K562 (cell line): ENCODE data around the gene RNF144A. TPM values are rescaled to one million over a fixed set of nuclear protein-coding genes. Genes with fewer than 3 reads are reported as not detected.

Source experiments
- ATAC-seq: fragments of 200-7000 bp; cut with Tn5 transposase; 3 replicates; pipeline ENCODE4 v1.9.1; 2020; ENCODE audit warnings: moderate library complexity
- BruUV-seq: library from RNA; stranded (reverse); fragments of 400-500 nt; replicated peaks from 2 replicates; lab custom pipeline; 2021; lab: Mats Ljungman, UMichigan
- CTCF ChIA-PET: fragments of 300-600 bp; formaldehyde crosslinking; extraction: SDS; loops from one replicate; lab custom pipeline; 2021; ENCODE audit warnings: low intra/inter-chr PET ratio; lab: Yijun Ruan, JAX
- POLR2A ChIA-PET: fragments of 300-600, 350-650 bp; sonication (Branson Sonifier 250); formaldehyde crosslinking; extraction: SDS; loops from one replicate; lab custom pipeline; 2021; ENCODE audit warnings: antibody characterized with exemption, inconsistent platforms; lab: Yijun Ruan, JAX
- DNase-seq, 4 experiments: peaks; one replicate each; pipeline versions ENCODE4 v3.0.0 to v3.0.0-alpha.2; 2011 to 2018; ENCODE audit warnings: low spot score in 3 of 4, mixed read lengths in 3 of 4; ENCODE audit errors: extremely low read depth in 1 of 4
- FAIRE-seq: peaks from 2 replicates; lab custom pipeline; 2011; peaks lifted over from hg19 to GRCh38; lab: Jason Lieb, UNC
- H2AFZ ChIP-seq: 2 replicates; pipeline ENCODE4 v1.6.0; 2011; ENCODE audit warnings: low read depth, low read length, control low read depth, inconsistent platforms
- H3K27ac ChIP-seq: fragments of 200-600 bp; 3 replicates; pipeline ENCODE4 v1.8.0; 2011; ENCODE audit warnings: low read depth, mild to moderate bottlenecking, control low read depth, inconsistent platforms, low read length, moderate library complexity, mixed read lengths; ENCODE audit errors: extremely low read depth
- H3K27me3 ChIP-seq, 2 experiments: fragments of 300-600 bp in 1 of 2; 2 replicates in 1 of 2; 3 replicates in 1 of 2; pipeline versions ENCODE4 v1.6.0 to v1.8.0; 2011; ENCODE audit warnings: inconsistent platforms in 2 of 2, low read length in 2 of 2, mild to moderate bottlenecking in 1 of 2, mixed read lengths in 1 of 2, moderate library complexity in 1 of 2; ENCODE audit not compliant: control insufficient read depth in 2 of 2, insufficient read depth in 2 of 2
- H3K36me3 ChIP-seq: fragments of 300-600 bp; 3 replicates; pipeline ENCODE4 v1.8.0; 2011; ENCODE audit warnings: mild to moderate bottlenecking, low read length, inconsistent platforms; ENCODE audit not compliant: control insufficient read depth, insufficient read depth
- H3K4me1 ChIP-seq, 2 experiments: fragments of 200-600 bp in 1 of 2; replicated peaks in 1 of 2; 2 replicates in 1 of 2; 3 replicates in 1 of 2; pipeline versions ENCODE4 v1.5.1 to v1.8.0; 2011; ENCODE audit warnings: inconsistent platforms in 2 of 2, low read length in 2 of 2, mild to moderate bottlenecking in 1 of 2, mixed read lengths in 1 of 2, moderate library complexity in 1 of 2; ENCODE audit not compliant: control insufficient read depth in 2 of 2, insufficient read depth in 2 of 2
- H3K4me2 ChIP-seq: 2 replicates; pipeline ENCODE4 v1.6.1; 2011; ENCODE audit warnings: low read length, control low read depth, inconsistent platforms, mixed read lengths; ENCODE audit not compliant: insufficient read depth
- H3K4me3 ChIP-seq: fragments of 200-600 bp; sonication (generic), shearing (Covaris generic); 2 replicates; pipeline ENCODE4 v1.5.1; 2016; ENCODE audit warnings: control low read depth, inconsistent platforms
- H3K79me2 ChIP-seq: fragments of 200-600 bp; 3 replicates; pipeline ENCODE4 v1.8.0; 2011; ENCODE audit warnings: low read length, inconsistent platforms; ENCODE audit not compliant: control insufficient read depth, insufficient read depth
- H3K9ac ChIP-seq, 2 experiments: 2 replicates each; pipeline versions ENCODE4 v1.6.0 to v1.6.1; 2011; ENCODE audit warnings: low read depth in 2 of 2, low read length in 2 of 2, control low read depth in 1 of 2, inconsistent platforms in 1 of 2, mild to moderate bottlenecking in 1 of 2, mixed read lengths in 1 of 2; ENCODE audit not compliant: insufficient read depth in 1 of 2
- H3K9me1 ChIP-seq: one replicate; pipeline ENCODE4 v1.6.0; 2011; ENCODE audit warnings: inconsistent platforms, mild to moderate bottlenecking, low read length, moderate library complexity; ENCODE audit not compliant: control insufficient read depth, insufficient read depth
- H3K9me3 ChIP-seq: replicated peaks from 2 replicates; pipeline ENCODE4 v1.5.1; 2011; ENCODE audit warnings: low read depth, low read length, inconsistent platforms; ENCODE audit not compliant: control insufficient read depth, insufficient read depth
- H4K20me1 ChIP-seq: replicated peaks from 2 replicates; pipeline ENCODE4 v1.6.1; 2011; ENCODE audit warnings: low read length, inconsistent platforms, mixed read lengths; ENCODE audit not compliant: control insufficient read depth, insufficient read depth
- E4F1 ChIP-seq: fragments of 250-450 bp; sonication (Bioruptor Pico); IDR thresholded peaks from 2 replicates; pipeline ENCODE4 v1.5.0; 2021; ENCODE audit warnings: mild to moderate bottlenecking, borderline replicate concordance
- ELF4 ChIP-seq: fragments of 450-650 bp; formaldehyde crosslinking; IDR thresholded peaks from 2 replicates; pipeline ENCODE4 v1.4.0; 2022; ENCODE audit warnings: missing genetic modification characterization
- FOXP1 ChIP-seq: sonication (generic); formaldehyde crosslinking; IDR thresholded peaks from 2 replicates; pipeline ENCODE4 v1.8.0; 2022; ENCODE audit warnings: mild to moderate bottlenecking, missing genetic modification reagents
- FUS ChIP-seq: fragments of 200-400 bp; formaldehyde crosslinking; optimal IDR thresholded peaks from 2 replicates; pipeline ENCODE3; 2017; ENCODE audit warnings: low read depth, low read length
- GTF2A2 ChIP-seq: IDR thresholded peaks from 2 replicates; pipeline ENCODE4 v1.6.1; 2016; ENCODE audit warnings: mild to moderate bottlenecking, missing genetic modification characterization, missing compliant biosample characterization
- NCOA2 ChIP-seq, 2 experiments: fragments of 450-650 bp; IDR thresholded peaks; 2 replicates each; pipeline ENCODE4 v1.6.1; 2018; ENCODE audit warnings: mild to moderate bottlenecking in 2 of 2, moderate library complexity in 1 of 2; ENCODE audit not compliant: partially characterized antibody in 2 of 2
- NR4A1 ChIP-seq, 2 experiments: fragments of 250-450 bp in 1 of 2; fragments of 450-650 bp in 1 of 2; sonication (Bioruptor Pico) in 1 of 2; IDR thresholded peaks; 2 replicates each; pipeline versions ENCODE4 v1.4.0 to v1.6.1; 2016 to 2020; ENCODE audit warnings: mild to moderate bottlenecking in 2 of 2, missing compliant biosample characterization in 1 of 2, missing genetic modification characterization in 1 of 2, moderate library complexity in 1 of 2
- RERE ChIP-seq: sonication (generic); formaldehyde crosslinking; IDR thresholded peaks from 2 replicates; pipeline ENCODE4 v1.8.0; 2023; ENCODE audit warnings: missing genetic modification reagents, mild to moderate bottlenecking, borderline replicate concordance
- RUNX1 ChIP-seq: sonication (generic); IDR thresholded peaks from 2 replicates; pipeline ENCODE4 v1.6.1; 2016; ENCODE audit warnings: antibody characterized with exemption, low read depth
- STAT5A ChIP-seq: IDR thresholded peaks from 2 replicates; pipeline ENCODE4 v1.6.1; 2012; ENCODE audit warnings: low read length, inconsistent platforms, borderline replicate concordance
- ZBTB5 ChIP-seq: fragments of 450-650 bp; IDR thresholded peaks from 2 replicates; pipeline ENCODE4 v1.6.1; 2017; ENCODE audit warnings: antibody characterized with exemption
- ZC3H4 ChIP-seq: sonication (generic); formaldehyde crosslinking; IDR thresholded peaks from 2 replicates; pipeline ENCODE4 v1.9.0; 2021; ENCODE audit warnings: missing genetic modification reagents, borderline replicate concordance
- ZNF263 ChIP-seq: sonication (generic); formaldehyde crosslinking; IDR thresholded peaks from 2 replicates; pipeline ENCODE4 v1.8.0; 2022; ENCODE audit warnings: mild to moderate bottlenecking, missing genetic modification reagents, borderline replicate concordance
- WGBS: fragments of 100-300 bp; shearing (Covaris generic); methylation state at CpG from one replicate; pipeline ENCODE4 v1.1.6; 2016; ENCODE audit warnings: low coverage, mixed read lengths; ENCODE audit not compliant: insufficient coverage; ENCODE audit errors: missing lambda C conversion rate; 5-methylcytosine and 5-hydroxymethylcytosine counted together
- in situ Hi-C: fragments of 300-500 bp; cut with MboI; formaldehyde crosslinking; loops from 4 replicates; pipeline ENCODE4 v1.15.0; 2018; ENCODE audit warnings: inconsistent platforms, mixed read lengths
- intact Hi-C: fragments of 100-400 bp; cut with micrococcal nuclease; formaldehyde crosslinking; loops from 2 replicates; pipeline ENCODE4 v1.14.2; 2022
- polyA plus RNA-seq, 8 experiments: library from polyadenylated mRNA; depleted of rRNA in 4 of 8; stranded (reverse) in 5 of 8; unstranded in 3 of 8; fragments of >200 nt; fragmentation: Nextera tagmentation in 2 of 8; fragmentation: Illumina TruSeq in 1 of 8; extraction: Ambion mirVana in 2 of 8; extraction: Trizol in 1 of 8; gene quantifications; 2 replicates each; pipeline versions ENCODE4 v1.2.1 to v1.2.3, GENCODE V29; 2011 to 2014; ENCODE audit warnings: inconsistent platforms in 1 of 8, missing spikeins in 1 of 8
- total RNA-seq, 7 experiments: library from RNA; depleted of rRNA in 6 of 7; stranded (reverse); fragments of >200 nt in 6 of 7; fragmentation: Illumina TruSeq in 2 of 7; extraction: Trizol in 2 of 7; gene quantifications; 2 replicates each; pipeline versions ENCODE4 v1.2.1 to v1.2.3, GENCODE V29; 2011 to 2021; ENCODE audit warnings: low replicate concordance in 1 of 7

Gene RNF144A
- total and polyA plus RNA-seq, 9 of the 15 experiments (the other 6 are each of a cell fraction or from before 2014, with no cell fraction given): 0.96 to 11.3 (median 6.2) TPM

GRCh38 chr2:6970976-6971480, 53.8 kb downstream of the RNF144A start:
- FAIRE-seq (no peak), DNase-seq (no peak), ATAC-seq (no peak)
- Histone ChIP-seq H3K4me1 (no peaks in the 10 kb centered on the region; a peak in 1 of 5 replicates), H3K79me2 (no peaks in the 10 kb centered on the region), H3K4me3 (no peak overlapping the region), H3K36me3 (no peaks in the 10 kb centered on the region), H2AFZ (no peak overlapping the region), H3K9ac (no peak overlapping the region), H4K20me1 (no peaks in the 10 kb centered on the region), H3K27me3 (no peaks in the 10 kb centered on the region), H3K4me2 (no peak overlapping the region), H3K9me3 (no peaks in the 10 kb centered on the region), H3K9me1 (no peaks in the 10 kb centered on the region), H3K27ac (no peak overlapping the region)
- WGBS: 24% methylated on average over 4 of the region's 4 CpGs
- no TSS peak for BruUV-seq
- in situ Hi-C loops: no loop called here
- intact Hi-C loops: no loop called here
- CTCF ChIA-PET: no interaction called here
- POLR2A ChIA-PET: no interaction called here
- TF ChIP-seq ZNF263 (no peak), FUS (no peak), NR4A1 (CRISPR knock-in tag; IDR thresholded peaks at IDR 0.05) (no peak), NR4A1 (tag; IDR thresholded peaks at IDR 0.05) (no peak), RUNX1 (no peak), STAT5A (no peak), GTF2A2 (tag) (no peak), NCOA2 (IDR thresholded peaks at IDR 0.05; ENCODE audit: partially characterized antibody in 2 of 2) (no peak), FOXP1 (no peak), ZC3H4 (CRISPR knock-in tag) (no peak), RERE (CRISPR knock-in tag) (no peak), ELF4 (no peak), E4F1 (no peak), ZBTB5 (no peak)
